ENCODE data around the gene PCIF1. TPM values are rescaled to one million over a fixed set of nuclear protein-coding genes. Genes with fewer than 3 reads are reported as not detected.
"Not testable (repeated sequence)": the region's sequence is repeated elsewhere in the genome, so short reads cannot be mapped to it uniquely, and the experiment has no call there.

The PCIF1 gene
- total and polyA plus RNA-seq, 12 donors: 12.6 to 47.1 (median 36.7) TPM

GRCh38 chr20:45993197-45993951 lies 58.9 kb downstream of the PCIF1 start:
- no peak for TF ChIP-seq POLR2A (IDR thresholded peaks at IDR 0.05)
- TF ChIP-seq CTCF (IDR thresholded peaks at IDR 0.05): no peak
- 61 to 79% (median 69%) methylated on average over 8 to 12 of the region's 12 CpGs for WGBS, 4 donors
- Histone ChIP-seq H3K36me3 (replicated peaks in 1 of 2) (no peaks in the 10 kb centered on the region), H3K9me3 (replicated peaks in 1 of 3) (no peaks in the 10 kb centered on the region), H3K4me1 (replicated peaks in 1 of 2) (peaks cover 0 to 4% of the 10 kb centered on the region in 2 donors), H3K4me3 (no peak overlapping the region), H3K27me3 (peaks cover 12% of the 10 kb centered on the region), H3K27ac (no peak overlapping the region)
- DNase-seq: no peak
- intact Hi-C loops (cut with DNase I): no loop called here

GRCh38 chr20:45994761-45995493 lies 60.4 kb downstream of the PCIF1 start:
- Histone ChIP-seq H3K27me3 (peaks cover 19% of the 10 kb centered on the region), H3K4me3 (no peak overlapping the region), H3K36me3 (replicated peaks in 1 of 2) (no peaks in the 10 kb centered on the region), H3K9me3 (replicated peaks in 1 of 3) (no peaks in the 10 kb centered on the region), H3K4me1 (replicated peaks in 1 of 2) (peaks cover 0 to 4% of the 10 kb centered on the region in 2 donors), H3K27ac (no peak overlapping the region)
- DNase-seq: no peak
- intact Hi-C loops (cut with DNase I): no loop called here
- WGBS, 4 donors: 39 to 55% (median 50%) methylated on average over 8 to 9 of the region's 9 CpGs
- TF ChIP-seq CTCF (IDR thresholded peaks at IDR 0.05) (no peak), POLR2A (IDR thresholded peaks at IDR 0.05) (no peak)

- intact Hi-C loops (cut with DNase I); DNase-seq: not testable (repeated sequence)
Observed at GRCh38 chr20:45995495-45996097, 61.1 kb downstream of the PCIF1 start.

GRCh38 chr20:45997187-45997586 lies 62.7 kb downstream of the PCIF1 start:
- H3K36me3 ChIP-seq (replicated peaks in 1 of 2): no peaks in the 10 kb centered on the region
- intact Hi-C loops (cut with DNase I): no loop called here
- H3K4me1 ChIP-seq (replicated peaks in 1 of 2): peaks cover 0 to 4% of the 10 kb centered on the region in 2 donors
- no peaks in the 10 kb centered on the region for H3K9me3 ChIP-seq (replicated peaks in 1 of 3)
- 22 to 31% (median 29%) methylated on average over 3 of the region's 3 CpGs for WGBS, 4 donors
- H3K27ac ChIP-seq: no peak overlapping the region
- no peak for TF ChIP-seq CTCF (IDR thresholded peaks at IDR 0.05)
- no peak for TF ChIP-seq POLR2A (IDR thresholded peaks at IDR 0.05)
- no peak overlapping the region for H3K4me3 ChIP-seq
- DNase-seq: no peak
- peaks cover 19% of the 10 kb centered on the region for H3K27me3 ChIP-seq

More at GRCh38 chr20:45995495-45996097, 61.1 kb downstream of the PCIF1 start:
- H3K27ac ChIP-seq; H3K4me1 ChIP-seq (replicated peaks in 1 of 2); H3K9me3 ChIP-seq (replicated peaks in 1 of 3); H3K4me3 ChIP-seq; H3K36me3 ChIP-seq (replicated peaks in 1 of 2): not testable (repeated sequence)
- WGBS, 4 donors: 70 to 80% (median 72%) methylated on average over 6 of the region's 6 CpGs
- peaks cover 19% of the 10 kb centered on the region for H3K27me3 ChIP-seq

Other genes with a start within 250 kb of the PCIF1 start
- gene WFDC13, start 232.6 kb upstream of the PCIF1 start, total RNA-seq: not detected
- not detected for gene WFDC13, start 232.6 kb upstream of the PCIF1 start, polyA plus RNA-seq
- gene WFDC10B, start 229.7 kb upstream of the PCIF1 start, total RNA-seq: not detected
- gene WFDC10B, start 229.7 kb upstream of the PCIF1 start, polyA plus RNA-seq: not detected
- not detected for gene SPINT4, start 212.3 kb upstream of the PCIF1 start, total RNA-seq
- not detected for gene SPINT4, start 212.3 kb upstream of the PCIF1 start, polyA plus RNA-seq
- gene WFDC3, start 142.8 kb upstream of the PCIF1 start, total RNA-seq: 1 to 10 TPM in 2 of 9 donors, under 1 TPM in 1, not detected in 6; 0.22 to 1.9 (median 1.8) TPM
- gene WFDC3, start 142.8 kb upstream of the PCIF1 start, polyA plus RNA-seq: 1 to 10 TPM in 2 of 3 donors, not detected in 1; 1.3 to 3.1 TPM
- 10 to 100 TPM; 12.1 to 31.4 (median 27.3) TPM for gene DNTTIP1, start 142.7 kb upstream of the PCIF1 start, total RNA-seq
- gene DNTTIP1, start 142.7 kb upstream of the PCIF1 start, polyA plus RNA-seq: 10 to 100 TPM; 34.5 to 49.4 (median 38.4) TPM
- 10 to 100 TPM in 1 of 9 donors, 1 to 10 TPM in 7, under 1 TPM in 1; 0.79 to 43.3 (median 2.2) TPM for gene UBE2C, start 122.0 kb upstream of the PCIF1 start, total RNA-seq
- gene UBE2C, start 122.0 kb upstream of the PCIF1 start, polyA plus RNA-seq: 1 to 10 TPM; 3.8 to 4.9 (median 4.7) TPM
- 1 to 10 TPM in 7 of 9 donors, not detected in 2; 1.4 to 8.4 (median 2.8) TPM for gene TNNC2, start 107.4 kb upstream of the PCIF1 start, total RNA-seq
- gene TNNC2, start 107.4 kb upstream of the PCIF1 start, polyA plus RNA-seq: 10 to 100 TPM in 1 of 3 donors, 1 to 10 TPM in 2; 4.3 to 16.9 (median 8.2) TPM
- 100 to 1,000 TPM in 3 of 9 donors, 10 to 100 TPM in 6; 61.6 to 183 (median 97.5) TPM for gene SNX21, start 100.9 kb upstream of the PCIF1 start, total RNA-seq
- gene SNX21, start 100.9 kb upstream of the PCIF1 start, polyA plus RNA-seq: 10 to 100 TPM; 35.1 to 66.3 (median 43.9) TPM
- gene ACOT8, start 77.3 kb upstream of the PCIF1 start, total RNA-seq: 100 to 1,000 TPM in 1 of 9 donors, 10 to 100 TPM in 8; 34.6 to 134 (median 74.5) TPM
- gene ACOT8, start 77.3 kb upstream of the PCIF1 start, polyA plus RNA-seq: 10 to 100 TPM; 33.7 to 78.8 (median 49.3) TPM
- gene ZSWIM3, start 77.1 kb upstream of the PCIF1 start, total RNA-seq: 10 to 100 TPM in 1 of 9 donors, 1 to 10 TPM in 8; 3.7 to 19.5 (median 6.4) TPM
- gene ZSWIM3, start 77.1 kb upstream of the PCIF1 start, polyA plus RNA-seq: 1 to 10 TPM; 2.9 to 4.2 (median 3.1) TPM
- gene ZSWIM1, start 53.5 kb upstream of the PCIF1 start, total RNA-seq: 10 to 100 TPM; 15.9 to 22.1 (median 18.6) TPM
- gene ZSWIM1, start 53.5 kb upstream of the PCIF1 start, polyA plus RNA-seq: 10 to 100 TPM in 1 of 3 donors, 1 to 10 TPM in 2; 4.2 to 19.2 (median 5.6) TPM
- 10 to 100 TPM in 1 of 9 donors, 1 to 10 TPM in 6, under 1 TPM in 1, not detected in 1; 0.35 to 12.5 (median 4.0) TPM for gene SPATA25, start 47.1 kb upstream of the PCIF1 start, total RNA-seq
- gene SPATA25, start 47.1 kb upstream of the PCIF1 start, polyA plus RNA-seq: 1 to 10 TPM in 1 of 3 donors, under 1 TPM in 2; 0.29 to 3.5 (median 0.57) TPM
- 10 to 100 TPM in 7 of 9 donors, 1 to 10 TPM in 2; 6.0 to 36.4 (median 16.0) TPM for gene NEURL2, start 43.5 kb upstream of the PCIF1 start, total RNA-seq
- gene NEURL2, start 43.5 kb upstream of the PCIF1 start, polyA plus RNA-seq: 10 to 100 TPM in 1 of 3 donors, 1 to 10 TPM in 2; 1.0 to 19.1 (median 7.2) TPM
- 100 to 1,000 TPM; 306 to 776 (median 516) TPM for gene CTSA, start 43.3 kb upstream of the PCIF1 start, total RNA-seq
- gene CTSA, start 43.3 kb upstream of the PCIF1 start, polyA plus RNA-seq: 100 to 1,000 TPM; 517 to 854 (median 731) TPM
- gene PLTP, start 22.5 kb upstream of the PCIF1 start, total RNA-seq: 1,000 to 10,000 TPM in 2 of 9 donors, 100 to 1,000 TPM in 7; 168 to 1,158 (median 460) TPM
- gene PLTP, start 22.5 kb upstream of the PCIF1 start, polyA plus RNA-seq: 100 to 1,000 TPM; 126 to 366 (median 157) TPM
- gene ZNF335, start 37.5 kb downstream of the PCIF1 start, total RNA-seq: 10 to 100 TPM; 10.8 to 29.9 (median 15.1) TPM
- 10 to 100 TPM in 2 of 3 donors, 1 to 10 TPM in 1; 5.4 to 45.1 (median 29.5) TPM for gene ZNF335, start 37.5 kb downstream of the PCIF1 start, polyA plus RNA-seq
- gene MMP9, start 74.2 kb downstream of the PCIF1 start, total RNA-seq: under 1 TPM in 8 of 9 donors, not detected in 1; 0.18 to 0.97 (median 0.34) TPM
- 1 to 10 TPM in 1 of 3 donors, under 1 TPM in 2; 0.07 to 1.2 (median 0.51) TPM for gene MMP9, start 74.2 kb downstream of the PCIF1 start, polyA plus RNA-seq
- 10 to 100 TPM in 6 of 9 donors, 1 to 10 TPM in 2, under 1 TPM in 1; 0.30 to 24.5 (median 12.9) TPM for gene SLC12A5, start 94.5 kb downstream of the PCIF1 start, total RNA-seq
- gene SLC12A5, start 94.5 kb downstream of the PCIF1 start, polyA plus RNA-seq: 100 to 1,000 TPM in 2 of 3 donors, 10 to 100 TPM in 1; 15.0 to 121 (median 120) TPM
- gene NCOA5, start 155.3 kb downstream of the PCIF1 start, total RNA-seq: 10 to 100 TPM; 17.8 to 44.8 (median 25.9) TPM
- gene NCOA5, start 155.3 kb downstream of the PCIF1 start, polyA plus RNA-seq: 10 to 100 TPM; 18.7 to 24.8 (median 19.0) TPM
- gene CD40, start 183.6 kb downstream of the PCIF1 start, total RNA-seq: 10 to 100 TPM in 3 of 9 donors, 1 to 10 TPM in 6; 4.5 to 13.5 (median 8.9) TPM
- 10 to 100 TPM in 2 of 3 donors, 1 to 10 TPM in 1; 6.8 to 20.5 (median 13.1) TPM for gene CD40, start 183.6 kb downstream of the PCIF1 start, polyA plus RNA-seq